ENCODE data around the gene ANKRD33B.

DNA sequence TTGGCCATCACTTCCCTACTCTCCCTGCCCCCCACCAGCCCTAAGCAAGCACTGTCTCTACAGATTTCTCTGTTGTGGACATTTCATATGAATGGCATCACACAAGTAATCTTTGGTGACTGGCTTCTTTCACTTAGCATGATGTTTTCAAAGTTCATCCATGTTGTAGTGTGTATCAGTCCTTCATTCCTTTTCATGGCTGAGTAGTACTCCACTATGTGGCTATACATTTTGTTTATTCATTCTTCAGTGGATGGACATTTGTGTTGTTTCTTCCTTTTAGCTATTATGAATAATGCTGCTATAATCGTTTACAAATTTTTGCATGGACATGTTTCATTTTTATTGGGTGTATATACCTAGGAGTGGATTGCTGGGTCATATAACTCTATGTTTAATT lies 113.1 kb downstream of the ANKRD33B start:
- no peak for TF ChIP-seq TAF1 (IDR thresholded peaks at IDR 0.05; ENCODE audit: borderline replicate concordance, low read depth, low read length)
- no peak for TF ChIP-seq POLR2A (IDR thresholded peaks at IDR 0.05; ENCODE audit: low read depth, low read length)
